GM21390 (cell line): ENCODE results near the gene GCFC2.
"Not testable (repeated sequence)": the region's sequence is repeated elsewhere in the genome, so short reads cannot be mapped to it uniquely, and the experiment has no call there.

Experiments used
- ATAC-seq: cut with Tn5 transposase; IDR thresholded peaks from one replicate; pipeline ENCODE4 v1.9.1; 2021; ENCODE audit not compliant: unreplicated experiment

The GCFC2 gene

GRCh38 chr2:75683430-75683829, 27.3 kb downstream of the GCFC2 start:
- ATAC-seq, result not testable (repeated sequence)

- ATAC-seq, result no peak
These were observed 30.3 kb downstream of the GCFC2 start for GRCh38 chr2:75680402-75680801.

GRCh38 chr2:75679556-75679955, 31.2 kb downstream of the GCFC2 start:
- ATAC-seq, result no peak

GRCh38 chr2:75676464-75676863, 34.3 kb downstream of the GCFC2 start:
- ATAC-seq, result no peak

- no peak for ATAC-seq
These were observed 34.8 kb downstream of the GCFC2 start for GRCh38 chr2:75675908-75676307.

GRCh38 chr2:75675423-75675822, 35.3 kb downstream of the GCFC2 start:
- ATAC-seq, result not testable (repeated sequence)

- ATAC-seq, result no peak
These were observed 42.8 kb downstream of the GCFC2 start for GRCh38 chr2:75667884-75668283.

- ATAC-seq, result no peak
These were observed 43.8 kb downstream of the GCFC2 start for GRCh38 chr2:75666911-75667310.

- ATAC-seq, result no peak
These were observed 52.9 kb downstream of the GCFC2 start for GRCh38 chr2:75657798-75658197.

- ATAC-seq, result no peak
These were observed 54.2 kb downstream of the GCFC2 start for GRCh38 chr2:75656563-75656962.

GRCh38 chr2:75655861-75656260, 54.9 kb downstream of the GCFC2 start:
- ATAC-seq, result no peak

- ATAC-seq, result no peak
These were observed 56.7 kb downstream of the GCFC2 start for GRCh38 chr2:75654012-75654411.

- no peak for ATAC-seq
These were observed 62.9 kb downstream of the GCFC2 start for GRCh38 chr2:75647771-75648170.

GRCh38 chr2:75646583-75647425, 63.9 kb downstream of the GCFC2 start, which contains the start of gene MRPL19:
Gene MRPL19 (plus strand): TSS chr2:75646783. CDS start chr2:75646808, 25 bp downstream.
- peak; percentile 97 for ATAC-seq

GRCh38 chr2:75646090-75646582, 64.6 kb downstream of the GCFC2 start:
- peak; percentile 4 for ATAC-seq

GRCh38 chr2:75645643-75646042, 65.1 kb downstream of the GCFC2 start:
- ATAC-seq, result no peak

GRCh38 chr2:75643980-75644379, 66.7 kb downstream of the GCFC2 start:
- no peak for ATAC-seq

GRCh38 chr2:75641587-75641986, 69.1 kb downstream of the GCFC2 start:
- no peak for ATAC-seq

GRCh38 chr2:75640621-75641121, 70.0 kb downstream of the GCFC2 start:
- peak; percentile 96 for ATAC-seq

GRCh38 chr2:75637568-75637967, 73.1 kb downstream of the GCFC2 start:
- ATAC-seq, result no peak

GRCh38 chr2:75634945-75635344, 75.8 kb downstream of the GCFC2 start:
- no peak for ATAC-seq

- no peak for ATAC-seq
These were observed 77.1 kb downstream of the GCFC2 start for GRCh38 chr2:75633620-75634019.
